GM12878 (cell line): ENCODE data around the gene CFLAR.

Source experiments
- CEBPB ChIP-seq, 2 experiments: fragments of 150-350 bp in 1 of 2; IDR thresholded peaks; 2 replicates each; pipeline ENCODE4 v1.6.1; 2012 to 2014; ENCODE audit warnings: low read depth in 2 of 2, low read length in 2 of 2, borderline replicate concordance in 1 of 2, inconsistent platforms in 1 of 2
- CUX1 ChIP-seq: IDR thresholded peaks from 2 replicates; pipeline ENCODE4 v1.6.1; 2012; ENCODE audit warnings: improper control_type of control experiment, low read depth, low read length; ENCODE audit not compliant: insufficient replicate concordance
- HDAC2 ChIP-seq: fragments of 200-600 bp; sonication (generic); IDR thresholded peaks from 2 replicates; pipeline ENCODE4 v1.6.1; 2017
- MTA3 ChIP-seq: IDR thresholded peaks from 2 replicates; pipeline ENCODE4 v1.6.1; 2012; ENCODE audit warnings: low read length, inconsistent platforms, borderline replicate concordance
- POLR2AphosphoS5 ChIP-seq: IDR thresholded peaks from 2 replicates; pipeline ENCODE4 v1.6.1; 2011; ENCODE audit warnings: mild to moderate bottlenecking, low read length, inconsistent platforms
- PRDM15 ChIP-seq: fragments of 450-650 bp; formaldehyde crosslinking; IDR thresholded peaks from 2 replicates; pipeline ENCODE4 v1.4.0; 2020; ENCODE audit warnings: mild to moderate bottlenecking, moderate library complexity
- SKIL ChIP-seq: fragments of 450-650 bp; IDR thresholded peaks from 2 replicates; pipeline ENCODE4 v1.6.1; 2017; ENCODE audit warnings: mild to moderate bottlenecking, low read depth, inconsistent platforms; ENCODE audit not compliant: poor library complexity, severe bottlenecking
- YBX1 ChIP-seq: fragments of 450-650 bp; IDR thresholded peaks from 2 replicates; pipeline ENCODE4 v1.6.1; 2016; ENCODE audit warnings: antibody characterized with exemption
- TF ChIP-seq, protein P1 (sequence below), 3 experiments: IDR thresholded peaks in 2 of 3; conservative IDR thresholded peaks in 1 of 3; 2 replicates each; pipeline ENCODE4 v1.5.1; 2011; ENCODE audit warnings: low read depth in 3 of 3, low read length in 3 of 3, mild to moderate bottlenecking in 3 of 3, control low read depth in 2 of 3, moderate library complexity in 2 of 3, inconsistent platforms in 1 of 3, mixed read lengths in 1 of 3; ENCODE audit not compliant: control insufficient read depth in 2 of 3, insufficient read depth in 1 of 3; ENCODE audit errors: extremely low read depth in 1 of 3
- TF ChIP-seq, protein P2 (sequence below): IDR thresholded peaks from 2 replicates; pipeline ENCODE4 v1.6.1; 2012; ENCODE audit warnings: mild to moderate bottlenecking, low read depth, low read length

GRCh38 chr2:201219328-201220096 is 103.5 kb downstream of the CFLAR start:
- TF ChIP-seq, protein P1, sequence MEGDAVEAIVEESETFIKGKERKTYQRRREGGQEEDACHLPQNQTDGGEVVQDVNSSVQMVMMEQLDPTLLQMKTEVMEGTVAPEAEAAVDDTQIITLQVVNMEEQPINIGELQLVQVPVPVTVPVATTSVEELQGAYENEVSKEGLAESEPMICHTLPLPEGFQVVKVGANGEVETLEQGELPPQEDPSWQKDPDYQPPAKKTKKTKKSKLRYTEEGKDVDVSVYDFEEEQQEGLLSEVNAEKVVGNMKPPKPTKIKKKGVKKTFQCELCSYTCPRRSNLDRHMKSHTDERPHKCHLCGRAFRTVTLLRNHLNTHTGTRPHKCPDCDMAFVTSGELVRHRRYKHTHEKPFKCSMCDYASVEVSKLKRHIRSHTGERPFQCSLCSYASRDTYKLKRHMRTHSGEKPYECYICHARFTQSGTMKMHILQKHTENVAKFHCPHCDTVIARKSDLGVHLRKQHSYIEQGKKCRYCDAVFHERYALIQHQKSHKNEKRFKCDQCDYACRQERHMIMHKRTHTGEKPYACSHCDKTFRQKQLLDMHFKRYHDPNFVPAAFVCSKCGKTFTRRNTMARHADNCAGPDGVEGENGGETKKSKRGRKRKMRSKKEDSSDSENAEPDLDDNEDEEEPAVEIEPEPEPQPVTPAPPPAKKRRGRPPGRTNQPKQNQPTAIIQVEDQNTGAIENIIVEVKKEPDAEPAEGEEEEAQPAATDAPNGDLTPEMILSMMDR (IDR thresholded peaks at IDR 0.05 in 2 of 3, conservative IDR thresholded peaks at IDR 0.05 in 1 of 3; ENCODE audit: control insufficient read depth in 2 of 3, extremely low read depth in 1 of 3, insufficient read depth in 1 of 3, low read depth in 3 of 3, low read length in 3 of 3) = no peak
- TF ChIP-seq MTA3 = no peak
- TF ChIP-seq, protein P2, sequence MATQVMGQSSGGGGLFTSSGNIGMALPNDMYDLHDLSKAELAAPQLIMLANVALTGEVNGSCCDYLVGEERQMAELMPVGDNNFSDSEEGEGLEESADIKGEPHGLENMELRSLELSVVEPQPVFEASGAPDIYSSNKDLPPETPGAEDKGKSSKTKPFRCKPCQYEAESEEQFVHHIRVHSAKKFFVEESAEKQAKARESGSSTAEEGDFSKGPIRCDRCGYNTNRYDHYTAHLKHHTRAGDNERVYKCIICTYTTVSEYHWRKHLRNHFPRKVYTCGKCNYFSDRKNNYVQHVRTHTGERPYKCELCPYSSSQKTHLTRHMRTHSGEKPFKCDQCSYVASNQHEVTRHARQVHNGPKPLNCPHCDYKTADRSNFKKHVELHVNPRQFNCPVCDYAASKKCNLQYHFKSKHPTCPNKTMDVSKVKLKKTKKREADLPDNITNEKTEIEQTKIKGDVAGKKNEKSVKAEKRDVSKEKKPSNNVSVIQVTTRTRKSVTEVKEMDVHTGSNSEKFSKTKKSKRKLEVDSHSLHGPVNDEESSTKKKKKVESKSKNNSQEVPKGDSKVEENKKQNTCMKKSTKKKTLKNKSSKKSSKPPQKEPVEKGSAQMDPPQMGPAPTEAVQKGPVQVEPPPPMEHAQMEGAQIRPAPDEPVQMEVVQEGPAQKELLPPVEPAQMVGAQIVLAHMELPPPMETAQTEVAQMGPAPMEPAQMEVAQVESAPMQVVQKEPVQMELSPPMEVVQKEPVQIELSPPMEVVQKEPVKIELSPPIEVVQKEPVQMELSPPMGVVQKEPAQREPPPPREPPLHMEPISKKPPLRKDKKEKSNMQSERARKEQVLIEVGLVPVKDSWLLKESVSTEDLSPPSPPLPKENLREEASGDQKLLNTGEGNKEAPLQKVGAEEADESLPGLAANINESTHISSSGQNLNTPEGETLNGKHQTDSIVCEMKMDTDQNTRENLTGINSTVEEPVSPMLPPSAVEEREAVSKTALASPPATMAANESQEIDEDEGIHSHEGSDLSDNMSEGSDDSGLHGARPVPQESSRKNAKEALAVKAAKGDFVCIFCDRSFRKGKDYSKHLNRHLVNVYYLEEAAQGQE = no peak
- TF ChIP-seq POLR2AphosphoS5 = no peak
- no peak for TF ChIP-seq CUX1
- no peak for TF ChIP-seq CEBPB (IDR thresholded peaks at IDR 0.05; ENCODE audit: borderline replicate concordance in 1 of 2, low read depth in 2 of 2, low read length in 2 of 2)
- no peak for TF ChIP-seq HDAC2
- no peak for TF ChIP-seq PRDM15
- TF ChIP-seq YBX1 = no peak
- TF ChIP-seq SKIL = no peak
